ENCODE measurements around the gene MFNG. TPM values are rescaled to one million over a fixed set of nuclear protein-coding genes. Genes with fewer than 3 reads are reported as not detected.

The MFNG gene
- total RNA-seq, 1 experiment from 2014 or later: 4.5 TPM

GRCh38 chr22:37454857-37455686 is 31.1 kb downstream of the MFNG start:
- intact Hi-C loops (cut with micrococcal nuclease): loop anchor here (1.0 kb wide), 1 partner anchor 23 kb away; no protein-coding TSS in a partner anchor
- no peak for TF ChIP-seq ZFX (IDR thresholded peaks at IDR 0.05)
- TF ChIP-seq CBX3 (IDR thresholded peaks at IDR 0.05; ENCODE audit: low read depth): peak; percentile 94
- peak; percentile 88 for TF ChIP-seq FOSL1 (IDR thresholded peaks at IDR 0.05; ENCODE audit: low read depth)
- TF ChIP-seq SIN3A (IDR thresholded peaks at IDR 0.05; ENCODE audit: low read depth): peak; percentile 63; the same call in 1 of the 2 replicates
- TF ChIP-seq ELF1 (IDR thresholded peaks at IDR 0.05; ENCODE audit: borderline replicate concordance, low read depth): no peak; the same call in 1 of the 2 replicates
- no peak for TF ChIP-seq ZNF274 (IDR thresholded peaks at IDR 0.05; ENCODE audit: low read depth, low read length)
- TF ChIP-seq, protein P1, sequence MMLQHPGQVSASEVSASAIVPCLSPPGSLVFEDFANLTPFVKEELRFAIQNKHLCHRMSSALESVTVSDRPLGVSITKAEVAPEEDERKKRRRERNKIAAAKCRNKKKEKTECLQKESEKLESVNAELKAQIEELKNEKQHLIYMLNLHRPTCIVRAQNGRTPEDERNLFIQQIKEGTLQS (IDR thresholded peaks at IDR 0.05): no peak
- TF ChIP-seq, protein P2, sequence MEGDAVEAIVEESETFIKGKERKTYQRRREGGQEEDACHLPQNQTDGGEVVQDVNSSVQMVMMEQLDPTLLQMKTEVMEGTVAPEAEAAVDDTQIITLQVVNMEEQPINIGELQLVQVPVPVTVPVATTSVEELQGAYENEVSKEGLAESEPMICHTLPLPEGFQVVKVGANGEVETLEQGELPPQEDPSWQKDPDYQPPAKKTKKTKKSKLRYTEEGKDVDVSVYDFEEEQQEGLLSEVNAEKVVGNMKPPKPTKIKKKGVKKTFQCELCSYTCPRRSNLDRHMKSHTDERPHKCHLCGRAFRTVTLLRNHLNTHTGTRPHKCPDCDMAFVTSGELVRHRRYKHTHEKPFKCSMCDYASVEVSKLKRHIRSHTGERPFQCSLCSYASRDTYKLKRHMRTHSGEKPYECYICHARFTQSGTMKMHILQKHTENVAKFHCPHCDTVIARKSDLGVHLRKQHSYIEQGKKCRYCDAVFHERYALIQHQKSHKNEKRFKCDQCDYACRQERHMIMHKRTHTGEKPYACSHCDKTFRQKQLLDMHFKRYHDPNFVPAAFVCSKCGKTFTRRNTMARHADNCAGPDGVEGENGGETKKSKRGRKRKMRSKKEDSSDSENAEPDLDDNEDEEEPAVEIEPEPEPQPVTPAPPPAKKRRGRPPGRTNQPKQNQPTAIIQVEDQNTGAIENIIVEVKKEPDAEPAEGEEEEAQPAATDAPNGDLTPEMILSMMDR (IDR thresholded peaks at IDR 0.05 in 2 of 3, conservative IDR thresholded peaks at IDR 0.05 in 1 of 3; ENCODE audit: borderline replicate concordance in 1 of 3, insufficient read depth in 1 of 3, low read depth in 2 of 3, low read length in 2 of 3): no peak; a peak in 1 of 6 replicates
- TF ChIP-seq YY1 (IDR thresholded peaks at IDR 0.05; ENCODE audit: extremely low read depth, insufficient replicate concordance, low read depth, low read length): peak; percentile 10
- TF ChIP-seq CEBPB (IDR thresholded peaks at IDR 0.05; ENCODE audit: low read depth): peak; percentile 62; the same call in 1 of the 2 replicates
- TF ChIP-seq MAX (IDR thresholded peaks at IDR 0.05): peak; percentile 91
- peak; percentile 42; the same call in 1 of the 2 replicates for TF ChIP-seq POLR2AphosphoS5 (IDR thresholded peaks at IDR 0.05; ENCODE audit: low read depth, low read length)
- TF ChIP-seq TCF7L2 (IDR thresholded peaks at IDR 0.05; ENCODE audit: borderline replicate concordance, extremely low read depth, insufficient read depth, insufficient read length): peak; percentile 39
- peak; percentile 29; the same call in 1 of the 2 replicates for TF ChIP-seq RAD21 (IDR thresholded peaks at IDR 0.05; ENCODE audit: low read depth)
- TF ChIP-seq POLR2A (IDR thresholded peaks at IDR 0.05; ENCODE audit: borderline replicate concordance, extremely low read depth, insufficient read depth, insufficient read length): no peak
- TF ChIP-seq EGR1 (IDR thresholded peaks at IDR 0.05; ENCODE audit: low read depth): no peak
- TF ChIP-seq EZH2 (IDR thresholded peaks at IDR 0.05): no peak
- TF ChIP-seq SP1 (IDR thresholded peaks at IDR 0.05; ENCODE audit: low read depth): peak; percentile 92
- no peak for TF ChIP-seq REST (IDR thresholded peaks at IDR 0.05; ENCODE audit: low read depth)
- peak; percentile 88 for TF ChIP-seq JUND (IDR thresholded peaks at IDR 0.05)
- no peak; the same call in 1 of the 2 replicates for TF ChIP-seq SRF (IDR thresholded peaks at IDR 0.05; ENCODE audit: low read depth)
- no peak for TF ChIP-seq EZH2phosphoT487 (IDR thresholded peaks at IDR 0.05; ENCODE audit: borderline replicate concordance)

More at GRCh38 chr22:37454857-37455686, 31.1 kb downstream of the MFNG start:
- Histone ChIP-seq H3K27me3 (ENCODE audit: insufficient read depth, low read length) (no peaks in the 10 kb centered on the region), H3K9me2 (ENCODE audit: insufficient read depth) (no peaks in the 10 kb centered on the region), H3K36me3 (ENCODE audit: control insufficient read depth in 1 of 2, insufficient read depth in 2 of 2, low read length in 2 of 2) (no peaks in the 10 kb centered on the region), H3K9me3 (ENCODE audit: control insufficient read depth in 1 of 2, insufficient read depth in 1 of 2, low read depth in 1 of 2, low read length in 2 of 2) (no peaks in the 10 kb centered on the region), H3K79me2 (ENCODE audit: insufficient read depth, low read length) (no peaks in the 10 kb centered on the region), H3K27ac (ENCODE audit: low read depth, low read length) (peak overlapping the region; percentile 96), H2AFZ (ENCODE audit: low read depth, low read length, poor library complexity, severe bottlenecking) (no peak overlapping the region), H4K20me1 (ENCODE audit: insufficient read depth) (no peaks in the 10 kb centered on the region), H3K4me3 (replicated peaks in 1 of 2; ENCODE audit: low read depth in 1 of 2, low read length in 2 of 2) (peak overlapping the region; percentile 9 to 31; a peak in 2 of 4 replicates), H3K4me1 (ENCODE audit: control insufficient read depth in 1 of 2, insufficient read depth in 2 of 2, low read length in 2 of 2) (peaks cover 53 to 80% of the 10 kb centered on the region in 2 experiments), H3K9ac (ENCODE audit: low read length) (peak overlapping the region; percentile 65), H3K4me2 (ENCODE audit: low read length) (peak overlapping the region; percentile 65)
- RAD21 ChIA-PET (ENCODE audit: low non-redundant PET in 1 of 2, low total read pairs in 2 of 2, uncharacterized antibody in 2 of 2, unreplicated experiment in 2 of 2): interaction anchor here (0.6 to 6.7 kb wide), 4 partner anchors 14 to 138 kb away, joined by 3 to 63 read pairs (median 30); no protein-coding TSS in a partner anchor
- POLR2A ChIA-PET: interaction anchor here (0.8 to 5.5 kb wide), 9 partner anchors 10 to 138 kb away, joined by 3 to 54 read pairs (median 4); no protein-coding TSS in a partner anchor
- DNase-seq (ENCODE audit: low read depth, low spot score): peak; percentile 85
- ATAC-seq: peak; percentile 49
- TSS peak; percentile 74 for BruUV-seq (replicated peaks)
- CTCF ChIA-PET: interaction anchor here (0.9 to 8.1 kb wide), 9 partner anchors 13 to 196 kb away, joined by 3 to 147 read pairs (median 5); no protein-coding TSS in a partner anchor

Measured in HCT116 (cell line).